OCI-LY3 (cell line): ENCODE data around the gene EHD3.

Experiments
- EZH2phosphoT487 ChIP-seq: fragments of 200-600 bp; shearing (Covaris generic); IDR thresholded peaks from 2 replicates; pipeline ENCODE4 v1.6.1; 2018; ENCODE audit warnings: antibody characterized with exemption, mixed run types, low read depth
- TF ChIP-seq, protein P1 (sequence below): fragments of 200-600, 300-600 bp; sonication (generic); IDR thresholded peaks from 2 replicates; pipeline ENCODE4 v1.5.1; 2014; ENCODE audit warnings: antibody characterized with exemption, low read length, low read depth

DNA sequence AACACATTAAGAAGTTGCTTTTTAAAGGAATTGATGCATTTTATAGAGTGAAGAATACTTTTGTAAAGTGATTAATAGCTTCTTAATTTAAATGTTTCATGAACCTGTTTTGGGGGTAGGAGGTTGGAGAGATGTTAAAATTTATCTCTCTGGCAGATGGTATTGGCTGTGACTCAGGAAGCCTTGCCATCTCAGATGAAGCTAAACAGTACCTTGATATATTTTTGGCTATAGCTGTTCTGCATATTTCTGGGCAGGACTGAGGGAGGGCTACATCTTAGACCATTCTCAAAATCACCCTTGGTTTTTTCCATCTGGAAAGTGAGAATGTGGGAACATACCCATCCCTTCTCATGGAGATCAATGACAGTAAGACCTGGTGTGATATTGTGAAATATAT is 30.0 kb upstream of the EHD3 start:
- TF ChIP-seq, protein P1, sequence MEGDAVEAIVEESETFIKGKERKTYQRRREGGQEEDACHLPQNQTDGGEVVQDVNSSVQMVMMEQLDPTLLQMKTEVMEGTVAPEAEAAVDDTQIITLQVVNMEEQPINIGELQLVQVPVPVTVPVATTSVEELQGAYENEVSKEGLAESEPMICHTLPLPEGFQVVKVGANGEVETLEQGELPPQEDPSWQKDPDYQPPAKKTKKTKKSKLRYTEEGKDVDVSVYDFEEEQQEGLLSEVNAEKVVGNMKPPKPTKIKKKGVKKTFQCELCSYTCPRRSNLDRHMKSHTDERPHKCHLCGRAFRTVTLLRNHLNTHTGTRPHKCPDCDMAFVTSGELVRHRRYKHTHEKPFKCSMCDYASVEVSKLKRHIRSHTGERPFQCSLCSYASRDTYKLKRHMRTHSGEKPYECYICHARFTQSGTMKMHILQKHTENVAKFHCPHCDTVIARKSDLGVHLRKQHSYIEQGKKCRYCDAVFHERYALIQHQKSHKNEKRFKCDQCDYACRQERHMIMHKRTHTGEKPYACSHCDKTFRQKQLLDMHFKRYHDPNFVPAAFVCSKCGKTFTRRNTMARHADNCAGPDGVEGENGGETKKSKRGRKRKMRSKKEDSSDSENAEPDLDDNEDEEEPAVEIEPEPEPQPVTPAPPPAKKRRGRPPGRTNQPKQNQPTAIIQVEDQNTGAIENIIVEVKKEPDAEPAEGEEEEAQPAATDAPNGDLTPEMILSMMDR, result no peak
- no peak for TF ChIP-seq EZH2phosphoT487
